ENCODE measurements around the gene MTMR11.

MTMR11 gene

DNA sequence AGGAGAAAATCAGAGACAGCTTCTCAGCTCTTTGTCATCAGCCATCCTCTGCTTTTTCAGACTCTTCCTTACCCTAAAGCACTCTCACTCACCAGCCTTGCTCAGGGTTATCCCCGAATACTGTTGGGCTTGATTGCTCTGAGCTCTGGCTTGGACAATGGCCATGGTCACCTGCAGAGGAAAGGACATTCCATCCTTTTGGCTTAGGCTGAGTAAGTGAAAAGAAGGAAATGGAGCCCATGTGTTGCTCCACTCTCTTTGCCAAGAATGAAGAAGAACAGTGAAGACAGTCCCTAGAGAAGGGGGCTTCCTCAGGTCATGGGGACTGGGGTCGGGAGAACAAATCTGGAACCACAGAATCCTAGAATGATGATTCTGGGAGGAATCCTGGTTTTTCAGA lies 2.3 kb downstream of the MTMR11 start:
- peak; percentile 45 for DNase-seq (ENCODE audit: low spot score)

DNA sequence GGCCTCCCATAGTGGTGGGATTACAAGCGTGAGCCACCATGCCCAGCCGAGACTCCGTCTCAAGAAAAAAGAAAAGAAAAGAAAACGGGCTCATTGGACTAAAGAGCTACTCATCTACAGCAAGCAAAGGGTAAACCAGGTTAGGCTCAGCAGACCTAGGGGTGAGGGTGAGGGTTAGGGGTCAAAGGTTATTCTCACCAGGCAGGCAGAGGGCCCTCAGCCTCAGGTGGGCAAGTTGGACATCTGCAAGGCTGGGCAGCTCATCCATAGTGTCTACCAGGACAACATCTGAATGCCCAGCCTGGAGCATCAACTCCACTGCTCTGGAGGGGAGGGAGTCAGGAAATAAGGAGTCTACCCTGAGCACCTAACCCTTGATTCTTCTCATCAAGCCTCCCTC lies 3.5 kb downstream of the MTMR11 start:
- DNase-seq (ENCODE audit: low spot score) = no peak

- no peak for DNase-seq (ENCODE audit: low spot score)
These were observed 4.2 kb downstream of the MTMR11 start for GRCh38 chr1:149932474-149932873.

DNA sequence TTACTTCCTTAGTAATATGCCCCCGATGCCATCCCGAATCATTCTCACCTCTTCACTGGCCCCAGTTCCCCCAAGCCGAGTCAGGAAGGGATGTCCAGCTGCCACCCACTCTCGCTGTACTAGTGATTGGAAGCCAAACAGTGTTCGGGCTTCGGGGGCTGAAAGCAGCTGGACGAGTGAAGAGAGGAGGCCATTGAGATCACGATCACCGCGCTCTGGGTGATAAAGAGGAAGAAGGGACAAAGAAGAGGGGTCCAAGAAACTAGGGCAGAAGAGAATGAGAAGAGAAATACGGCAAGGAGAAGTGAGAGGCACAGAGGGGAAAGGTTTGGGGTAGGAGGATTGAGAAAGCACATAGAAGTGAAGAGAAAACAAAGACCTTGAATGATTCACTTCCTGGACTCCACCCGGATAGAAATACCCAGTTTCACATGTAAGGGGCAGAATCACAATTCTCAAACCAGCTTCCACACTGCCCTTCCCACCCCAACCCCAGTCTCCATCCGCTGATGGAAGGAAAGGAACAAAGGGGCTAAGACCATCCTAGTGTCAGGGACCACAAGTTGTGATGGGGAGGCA lies 5.4 kb downstream of the MTMR11 start:
- DNase-seq (ENCODE audit: low spot score) = no peak

- no peak for DNase-seq (ENCODE audit: low spot score)
These were observed 6.8 kb downstream of the MTMR11 start for GRCh38 chr1:149929856-149930255.

- DNase-seq (ENCODE audit: low spot score) = no peak
These were observed 8.3 kb downstream of the MTMR11 start for GRCh38 chr1:149928401-149928724.

GRCh38 chr1:149927563-149928400 lies 8.9 kb downstream of the MTMR11 start, which contains the start of gene SF3B4:
TSS of gene SF3B4 (minus strand) at chr1:149927803. CDS start at chr1:149927759, 44 bp downstream.
- peak; percentile 97 for DNase-seq (ENCODE audit: low spot score)

DNA sequence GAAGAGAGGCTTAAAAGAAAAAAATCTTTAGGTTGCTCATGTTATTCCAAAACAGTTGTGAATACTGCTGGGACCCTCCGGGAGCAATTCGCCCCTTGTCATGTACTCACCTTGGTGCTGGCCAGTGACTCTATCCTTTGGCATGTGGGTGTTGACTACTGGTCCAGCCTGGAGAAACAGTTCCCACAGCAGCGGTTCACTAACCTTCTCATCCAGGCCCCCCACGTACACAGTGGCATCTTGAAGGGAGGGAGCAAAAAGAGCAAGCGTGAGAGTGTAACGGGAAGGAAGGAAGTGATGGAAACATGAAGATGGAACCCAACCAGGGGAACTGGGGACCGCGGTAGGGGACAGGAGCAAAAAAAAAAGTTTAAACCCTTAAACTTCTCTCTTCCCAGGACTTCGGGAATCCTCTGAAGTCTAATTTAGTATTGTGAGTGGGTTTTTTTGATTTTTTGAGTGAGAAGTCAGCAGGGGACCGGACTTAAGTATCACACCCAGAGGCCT lies 9.6 kb downstream of the MTMR11 start:
- DNase-seq (ENCODE audit: low spot score) = no peak

DNA sequence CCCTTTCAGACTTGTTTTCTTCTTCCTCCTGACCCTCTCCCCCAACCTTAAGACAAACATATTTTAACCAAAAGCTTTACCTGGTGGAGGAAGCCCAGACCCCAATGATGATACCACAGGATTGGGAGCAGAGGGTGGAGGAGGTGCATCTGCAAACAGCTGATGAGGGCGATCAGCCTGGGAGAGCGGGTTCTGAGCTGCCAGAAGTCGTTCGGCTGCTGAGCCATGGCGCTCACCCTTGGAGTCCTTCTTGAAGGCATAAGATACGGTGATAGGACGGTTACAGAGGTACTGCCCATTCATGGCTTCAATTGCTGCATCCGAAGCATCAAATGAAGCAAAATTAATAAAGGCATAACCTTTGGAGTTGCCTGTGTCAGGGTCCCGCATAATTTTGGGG lies 10.4 kb downstream of the MTMR11 start:
- no peak for DNase-seq (ENCODE audit: low spot score)

GRCh38 chr1:149925751-149926150 lies 10.9 kb downstream of the MTMR11 start:
- DNase-seq (ENCODE audit: low spot score) = no peak

DNA sequence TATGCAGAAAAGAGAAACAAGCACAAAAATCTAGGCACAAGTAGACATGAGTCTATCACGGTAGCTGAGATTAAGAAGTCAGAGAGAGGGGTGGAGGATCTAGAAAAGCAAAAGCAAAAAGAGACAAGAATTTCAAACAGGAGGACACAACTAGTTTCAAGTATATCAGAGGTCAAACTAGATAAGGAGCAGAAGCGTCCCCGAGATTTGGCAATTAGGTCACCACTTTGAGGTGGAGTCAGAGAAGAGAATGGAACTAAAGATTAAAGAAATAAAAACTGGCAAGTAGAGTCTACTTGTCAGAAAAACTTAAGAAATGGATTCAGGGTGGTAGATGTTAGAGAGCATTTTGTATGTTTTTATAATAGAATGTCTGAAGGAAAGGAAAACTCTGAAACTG lies 11.3 kb downstream of the MTMR11 start:
- DNase-seq (ENCODE audit: low spot score) = no peak

DNA sequence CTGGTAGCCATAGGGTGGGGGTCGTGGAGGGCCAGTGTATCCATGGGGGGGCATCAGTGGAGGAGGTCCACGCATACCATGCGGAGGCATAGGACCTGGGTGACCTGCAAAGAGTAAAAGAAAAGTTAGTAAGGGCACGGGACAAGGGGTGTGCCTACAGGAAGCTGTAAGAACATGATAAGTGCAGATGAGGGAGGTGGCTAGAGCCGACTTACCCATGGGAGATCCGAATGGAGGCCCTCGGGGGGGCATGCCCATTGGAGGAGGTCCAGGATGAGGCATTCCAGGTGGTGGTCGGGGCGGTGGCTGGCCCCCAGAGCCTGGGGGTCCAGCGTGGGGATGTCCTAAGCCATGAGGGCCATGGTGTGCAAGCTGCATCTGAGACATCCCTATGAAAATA lies 13.1 kb downstream of the MTMR11 start:
- no peak for DNase-seq (ENCODE audit: low spot score)

DNA sequence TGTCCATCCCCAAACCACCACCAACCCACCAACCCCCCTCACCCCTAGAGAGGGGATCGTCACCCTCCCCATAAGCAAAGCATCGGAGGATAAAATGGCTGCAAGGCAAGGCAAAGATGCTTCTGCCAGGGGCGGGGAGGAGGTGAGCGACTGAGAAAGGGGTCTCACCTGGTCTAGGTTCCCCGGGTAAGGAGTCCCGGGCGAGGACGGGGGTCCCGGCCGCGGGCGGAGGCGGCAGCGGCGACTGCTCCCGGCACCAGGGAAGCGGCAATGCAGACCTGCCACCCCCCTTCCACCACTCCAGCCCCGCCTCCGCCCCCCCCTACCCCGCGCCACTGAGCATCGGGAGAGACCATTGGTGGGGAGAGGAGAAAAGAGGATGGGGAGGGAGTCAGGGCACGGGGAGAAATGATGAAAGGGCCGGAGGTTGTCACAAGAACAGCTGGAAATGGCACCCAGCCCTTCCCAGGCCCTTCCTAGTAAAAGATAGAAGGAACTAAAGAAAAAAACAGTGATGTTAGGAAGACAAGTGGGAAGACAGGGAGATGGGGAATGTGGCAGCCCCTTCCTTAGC lies 19.0 kb downstream of the MTMR11 start, which contains the start of gene SV2A:
TSS of gene SV2A (minus strand) at position 274 of the 574 bp plus-strand sequence. CDS start 4,004 bp downstream, outside the sequence.
- DNase-seq (ENCODE audit: low spot score) = peak; percentile 88

GRCh38 chr1:149916898-149917252 lies 19.8 kb downstream of the MTMR11 start:
- no peak for DNase-seq (ENCODE audit: low spot score)

DNA sequence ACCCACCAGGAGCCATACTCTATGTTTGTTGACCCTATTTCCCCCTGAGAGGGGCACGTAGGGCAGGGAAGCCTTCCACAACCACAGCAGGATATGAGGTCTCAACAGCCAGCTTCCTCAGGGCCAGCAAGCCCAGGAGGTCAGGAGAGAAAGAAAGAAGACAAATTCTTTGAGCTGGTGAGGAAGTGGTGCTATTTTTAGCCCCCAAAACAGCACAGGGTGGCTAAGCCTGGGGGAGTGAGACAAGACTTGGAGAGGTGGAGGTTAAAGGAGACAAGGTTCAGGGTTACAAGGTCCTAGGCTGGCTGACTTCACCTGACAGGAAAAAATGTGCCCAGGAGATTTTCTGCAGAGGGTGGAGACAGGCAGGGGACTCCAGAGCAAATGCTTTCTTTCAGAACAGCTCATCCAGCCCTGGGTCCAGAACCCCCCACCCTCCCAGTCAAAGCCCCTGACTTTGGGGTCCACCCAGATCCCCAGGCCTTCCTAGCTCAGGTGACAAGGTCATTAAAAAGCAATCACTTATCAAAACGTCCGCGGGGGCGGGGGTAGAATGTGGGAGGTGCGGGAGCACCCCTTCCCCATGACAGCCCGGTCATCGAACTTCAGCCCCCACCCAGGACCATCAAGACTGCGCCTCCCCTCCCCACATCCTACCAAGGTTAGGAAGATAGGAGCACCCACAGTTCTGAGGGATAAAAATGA lies 20.3 kb downstream of the MTMR11 start:
- no peak for DNase-seq (ENCODE audit: low spot score)

- DNase-seq (ENCODE audit: low spot score) = no peak
These were observed 21.1 kb downstream of the MTMR11 start for GRCh38 chr1:149915429-149916192.

DNA sequence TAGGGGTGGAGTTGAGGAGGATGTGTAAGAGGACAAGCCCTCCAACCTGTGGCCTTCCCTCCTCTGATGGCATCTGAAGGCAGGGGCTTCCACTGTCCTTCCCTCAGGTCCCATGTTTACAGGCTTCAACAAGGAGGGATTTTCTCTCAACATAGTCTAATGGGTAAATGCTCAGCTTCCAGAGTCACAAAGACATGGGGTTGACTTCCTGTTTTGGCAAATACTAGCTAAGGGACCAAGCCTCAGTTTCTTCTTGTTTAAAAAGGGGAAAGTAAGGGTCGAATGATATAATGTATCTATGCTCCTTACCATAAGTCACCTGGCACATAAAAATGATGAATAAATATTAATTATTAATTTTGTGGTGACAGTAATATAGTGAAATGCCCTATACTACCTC lies 22.1 kb downstream of the MTMR11 start:
- DNase-seq (ENCODE audit: low spot score) = no peak

GRCh38 chr1:149906570-149907075 lies 30.1 kb downstream of the MTMR11 start:
- DNase-seq (ENCODE audit: low spot score) = no peak

DNA sequence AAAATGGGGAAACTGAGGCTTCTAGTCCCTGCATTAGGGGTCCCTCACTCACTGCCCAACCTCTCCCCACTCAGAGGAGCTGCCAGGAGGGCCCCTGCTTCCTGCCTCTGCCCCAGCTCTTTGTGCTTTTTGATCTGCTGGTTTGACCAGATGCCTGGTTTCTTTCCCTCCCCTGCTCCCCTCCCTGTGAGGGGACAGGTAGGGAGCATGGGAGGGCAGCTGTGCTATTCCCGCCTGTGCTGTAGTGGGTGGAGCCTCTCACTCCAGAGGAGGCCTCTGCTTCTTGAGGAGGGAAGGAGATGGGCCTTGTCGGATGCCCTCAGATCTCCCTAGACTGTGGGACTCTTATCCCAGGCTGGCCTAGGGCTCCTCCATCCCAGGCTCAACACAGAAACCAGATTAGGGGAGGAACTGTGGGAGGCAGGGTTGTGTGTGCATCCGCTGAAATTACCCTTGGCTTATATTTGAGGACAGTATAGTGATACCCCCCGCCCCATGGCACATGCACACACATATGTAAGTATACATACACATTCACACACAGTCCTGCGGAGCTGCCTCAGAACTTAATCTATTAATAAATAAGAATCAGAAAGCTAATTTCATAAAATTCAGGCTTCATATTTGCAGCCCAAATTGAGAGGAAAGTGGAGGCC lies 32.7 kb downstream of the MTMR11 start:
- no peak for DNase-seq (ENCODE audit: low spot score)

- DNase-seq (ENCODE audit: low spot score) = peak; percentile 95
These were observed 37.0 kb downstream of the MTMR11 start, which contains the start of gene BOLA1 for GRCh38 chr1:149899460-149900284. TSS of gene BOLA1 (plus strand) at chr1:149899568. CDS start at chr1:149900060, 492 bp downstream.

Measured in cerebellar cortex (tissue), 1 donor.